H1 (cell line): ENCODE data around the gene HSPA1A. TPM values are rescaled to one million over a fixed set of nuclear protein-coding genes. Genes with fewer than 3 reads are reported as not detected.

Experiments used
- CTCF ChIA-PET: fragments of 300-600 bp; sonication (Branson Sonifier 250); formaldehyde crosslinking; loops from one replicate; lab custom pipeline; 2021; ENCODE audit not compliant: partially characterized antibody; lab: Charles Lee
- POLR2A ChIA-PET: fragments of 300-600 bp; sonication (Branson Sonifier 250); formaldehyde crosslinking; loops from one replicate; lab custom pipeline; 2021; ENCODE audit warnings: inconsistent platforms; ENCODE audit not compliant: partially characterized antibody; lab: Charles Lee
- DNase-seq, 2 experiments: peaks; one replicate each; pipeline versions ENCODE4 v3.0.0 to v3.0.0-alpha.2; 2010 to 2022; ENCODE audit warnings: low spot score in 2 of 2, low read depth in 1 of 2, mixed read lengths in 1 of 2
- FAIRE-seq: peaks from 2 replicates; lab custom pipeline; 2011; peaks lifted over from hg19 to GRCh38; lab: Jason Lieb, UNC
- H2AFZ ChIP-seq: 2 replicates; pipeline ENCODE4 v1.8.1; 2012; ENCODE audit warnings: low read length, inconsistent platforms
- H2AK5ac ChIP-seq: 2 replicates; pipeline ENCODE4 v1.6.1; 2013; ENCODE audit warnings: low read depth, low read length
- H2BK120ac ChIP-seq: replicated peaks from 2 replicates; pipeline ENCODE3; 2013; ENCODE audit warnings: low read depth, low read length, inconsistent platforms
- H2BK12ac ChIP-seq: 2 replicates; pipeline ENCODE4 v1.6.1; 2013; ENCODE audit warnings: low read depth, low read length
- H2BK15ac ChIP-seq: 2 replicates; pipeline ENCODE4 v1.6.1; 2013; ENCODE audit warnings: low read length
- H2BK20ac ChIP-seq: 2 replicates; pipeline ENCODE4 v1.6.1; 2013; ENCODE audit warnings: low read length
- H2BK5ac ChIP-seq: 2 replicates; pipeline ENCODE4 v1.6.1; 2013; ENCODE audit warnings: low read depth, low read length
- H3K14ac ChIP-seq: 2 replicates; pipeline ENCODE4 v1.6.1; 2013; ENCODE audit warnings: inconsistent platforms; ENCODE audit not compliant: insufficient read length
- H3K18ac ChIP-seq: 2 replicates; pipeline ENCODE4 v1.6.1; 2013; ENCODE audit warnings: low read length; ENCODE audit errors: extremely low read depth
- H3K23ac ChIP-seq: 2 replicates; pipeline ENCODE4 v1.6.1; 2013; ENCODE audit warnings: inconsistent platforms; ENCODE audit not compliant: insufficient read length
- H3K23me2 ChIP-seq: 2 replicates; pipeline ENCODE4 v1.6.1; 2013; ENCODE audit warnings: low read depth, low read length
- H3K27ac ChIP-seq: 2 replicates; pipeline ENCODE4 v1.6.1; 2011; ENCODE audit warnings: low read depth, low read length, inconsistent platforms
- H3K27me3 ChIP-seq, 4 experiments: replicated peaks in 1 of 4; 1 replicate in 1 of 4; 2 replicates in 3 of 4; pipeline versions ENCODE4 v1.6.1 to v1.8.1; 2011 to 2013; ENCODE audit warnings: low read length in 3 of 4, mild to moderate bottlenecking in 3 of 4, inconsistent platforms in 2 of 4, mixed read lengths in 2 of 4, moderate library complexity in 1 of 4; ENCODE audit not compliant: control insufficient read depth in 3 of 4, insufficient read depth in 3 of 4; ENCODE audit errors: extremely low read depth in 1 of 4
- H3K36me3 ChIP-seq, 4 experiments: 2 replicates each; pipeline versions ENCODE4 v1.6.1 to v1.8.1; 2011 to 2013; ENCODE audit warnings: mild to moderate bottlenecking in 4 of 4, low read length in 3 of 4, moderate library complexity in 2 of 4, control low read depth in 1 of 4, inconsistent platforms in 1 of 4; ENCODE audit not compliant: insufficient read depth in 4 of 4, control insufficient read depth in 2 of 4
- H3K4ac ChIP-seq: replicated peaks from 2 replicates; pipeline ENCODE3; 2013; ENCODE audit warnings: low read length, low read depth, mixed read lengths, inconsistent platforms; ENCODE audit not compliant: insufficient read length
- H3K4me1 ChIP-seq, 4 experiments: replicated peaks in 1 of 4; 1 replicate in 1 of 4; 2 replicates in 3 of 4; pipeline versions ENCODE4 v1.6.1 to v1.8.1; 2011 to 2013; ENCODE audit warnings: low read length in 3 of 4, inconsistent platforms in 2 of 4, mixed read lengths in 1 of 4; ENCODE audit not compliant: insufficient read depth in 4 of 4, control insufficient read depth in 3 of 4
- H3K4me2 ChIP-seq, 2 experiments: 2 replicates each; pipeline versions ENCODE4 v1.6.1 to v1.8.1; 2011 to 2013; ENCODE audit warnings: low read depth in 2 of 2, low read length in 2 of 2, control low read depth in 1 of 2, inconsistent platforms in 1 of 2, mild to moderate bottlenecking in 1 of 2; ENCODE audit not compliant: insufficient read depth in 1 of 2
- H3K4me3 ChIP-seq, 4 experiments: fragments of 200-600, 300-600 bp in 1 of 4; sonication (generic), shearing (Covaris generic), sonication (Bioruptor Twin) in 1 of 4; 2 replicates each; pipeline versions ENCODE4 v1.5.1 to v1.8.1; 2011 to 2016; ENCODE audit warnings: low read length in 4 of 4, low read depth in 3 of 4, control low read depth in 2 of 4, inconsistent platforms in 2 of 4, mild to moderate bottlenecking in 2 of 4, mixed read lengths in 1 of 4, moderate library complexity in 1 of 4; ENCODE audit not compliant: insufficient read depth in 2 of 4; ENCODE audit errors: extremely low read depth in 1 of 4
- H3K56ac ChIP-seq: replicated peaks from 2 replicates; pipeline ENCODE3; 2013; ENCODE audit warnings: low read depth, mild to moderate bottlenecking, mixed read lengths, low read length, inconsistent platforms; ENCODE audit not compliant: insufficient read length
- H3K79me1 ChIP-seq: 2 replicates; pipeline ENCODE4 v1.6.1; 2013; ENCODE audit warnings: low read depth, low read length, control low read depth
- H3K79me2 ChIP-seq, 2 experiments: 2 replicates each; pipeline versions ENCODE4 v1.6.1 to v1.8.1; 2012 to 2013; ENCODE audit warnings: low read length in 2 of 2, mild to moderate bottlenecking in 2 of 2, inconsistent platforms in 1 of 2; ENCODE audit not compliant: insufficient read depth in 2 of 2, control insufficient read depth in 1 of 2
- H3K9ac ChIP-seq, 4 experiments: replicated peaks in 1 of 4; 1 replicate in 1 of 4; 2 replicates in 3 of 4; pipeline versions ENCODE4 v1.6.1 to v1.8.1; 2011 to 2013; ENCODE audit warnings: low read depth in 3 of 4, low read length in 3 of 4, control low read depth in 2 of 4, mild to moderate bottlenecking in 2 of 4, moderate library complexity in 2 of 4, inconsistent platforms in 1 of 4; ENCODE audit errors: extremely low read depth in 1 of 4
- H3K9me3 ChIP-seq, 2 experiments: 2 replicates each; pipeline versions ENCODE4 v1.6.1 to v1.8.1; 2012 to 2013; ENCODE audit warnings: mild to moderate bottlenecking in 2 of 2, moderate library complexity in 2 of 2, control low read depth in 1 of 2, inconsistent platforms in 1 of 2, low read depth in 1 of 2, low read length in 1 of 2, mixed read lengths in 1 of 2; ENCODE audit not compliant: insufficient read depth in 2 of 2
- H4K20me1 ChIP-seq, 2 experiments: replicated peaks in 1 of 2; 2 replicates each; pipeline versions ENCODE3 to v1.8.1; 2011 to 2013; ENCODE audit warnings: inconsistent platforms in 2 of 2, low read length in 2 of 2, mild to moderate bottlenecking in 1 of 2; ENCODE audit not compliant: insufficient read depth in 2 of 2, control insufficient read depth in 1 of 2
- H4K5ac ChIP-seq: 2 replicates; pipeline ENCODE4 v1.6.1; 2013; ENCODE audit warnings: low read length, low read depth, mixed read lengths, inconsistent platforms; ENCODE audit not compliant: insufficient read length
- H4K8ac ChIP-seq: 2 replicates; pipeline ENCODE4 v1.8.0; 2013; ENCODE audit warnings: mild to moderate bottlenecking, moderate library complexity, low read length, inconsistent platforms; ENCODE audit not compliant: insufficient read depth; ENCODE audit errors: extremely low read depth
- H4K91ac ChIP-seq: replicated peaks from 2 replicates; pipeline ENCODE3; 2013; ENCODE audit warnings: low read length, mixed read lengths, inconsistent platforms; ENCODE audit not compliant: insufficient read length
- BRCA1 ChIP-seq: IDR thresholded peaks from 2 replicates; pipeline ENCODE4 v1.6.1; 2012; ENCODE audit warnings: low read depth, low read length, improper control_type of control experiment
- CBX8 ChIP-seq: fragments of 300-800, 300-1000 bp; sonication (generic); IDR thresholded peaks from 2 replicates; pipeline ENCODE4 v1.7.1; 2016; ENCODE audit warnings: low read depth, low read length, borderline replicate concordance
- CHD2 ChIP-seq: IDR thresholded peaks from 2 replicates; pipeline ENCODE4 v1.6.1; 2012; ENCODE audit warnings: low read length, improper control_type of control experiment
- CREB1 ChIP-seq: IDR thresholded peaks from 2 replicates; pipeline ENCODE4 v1.6.1; 2012; ENCODE audit warnings: inconsistent platforms
- KDM4A ChIP-seq: IDR thresholded peaks from one replicate; pipeline ENCODE4 v1.7.1; 2012; ENCODE audit warnings: low read depth, mild to moderate bottlenecking, moderate library complexity, low read length, inconsistent platforms; ENCODE audit not compliant: severe bottlenecking
- MAFK ChIP-seq: IDR thresholded peaks from 2 replicates; pipeline ENCODE4 v1.6.1; 2012; ENCODE audit warnings: low read depth, mild to moderate bottlenecking, improper control_type of control experiment, low read length
- RXRA ChIP-seq: IDR thresholded peaks from 2 replicates; pipeline ENCODE4 v1.6.1; 2011; ENCODE audit warnings: low read depth, mild to moderate bottlenecking, low read length, moderate library complexity; ENCODE audit not compliant: insufficient read depth
- SP4 ChIP-seq: IDR thresholded peaks from 2 replicates; pipeline ENCODE4 v1.6.1; 2012; ENCODE audit warnings: low read length, inconsistent platforms
- WGBS, 2 experiments: shearing (Covaris generic) in 1 of 2; methylation state at CpG; one replicate each; pipeline versions ENCODE4 v1.1.6 to v1.1.7; 2013 to 2015; ENCODE audit warnings: low lambda C conversion rate in 2 of 2, mixed read lengths in 2 of 2, inconsistent platforms in 1 of 2, low coverage in 1 of 2, missing lambda C conversion rate in 1 of 2; ENCODE audit not compliant: insufficient replicate concordance in 2 of 2, insufficient coverage in 1 of 2, insufficient read length in 1 of 2; ENCODE audit errors: extremely low coverage in 1 of 2, missing lambda C conversion rate in 1 of 2; 5-methylcytosine and 5-hydroxymethylcytosine counted together
- polyA plus RNA-seq, 7 experiments: library from polyadenylated mRNA; depleted of rRNA in 3 of 7; stranded (reverse) in 5 of 7; unstranded in 2 of 7; fragments of >200 nt in 5 of 7; fragments of 200-250 nt in 2 of 7; gene quantifications; 1 replicate in 5 of 7; 2 replicates in 1 of 7; 4 replicates in 1 of 7; pipeline versions ENCODE4 v1.2.1 to v1.2.3, GENCODE V29; 2011 to 2013; ENCODE audit warnings: missing spikeins in 2 of 7, mixed read lengths in 2 of 7
- total RNA-seq: library from RNA; stranded (reverse); fragmentation: NEBNext Ultra II Directional; extraction: Animal tissue kit (Norgen Biotek cat#: 25700); gene quantifications from 2 replicates; pipeline ENCODE4 v1.2.1, GENCODE V29; 2021

Gene HSPA1A
- total and polyA plus RNA-seq, 2 of the 8 experiments (the other 6 are each of a cell fraction or from before 2014, with no cell fraction given): 40.7 to 54.0 TPM

GRCh38 chr6:31847276-31847978, 32.1 kb downstream of the HSPA1A start:
- Histone ChIP-seq H3K4ac (no peak overlapping the region), H2BK5ac (no peak overlapping the region), H3K79me2 (no peaks in the 10 kb centered on the region), H3K27me3 (no peaks in the 10 kb centered on the region), H3K14ac (no peak overlapping the region), H3K9me3 (no peaks in the 10 kb centered on the region; a peak in 1 of 4 replicates), H3K36me3 (peaks cover 0 to 10% (median 0%) of the 10 kb centered on the region in 4 experiments; a peak in 2 of 8 replicates), H4K20me1 (peaks cover 0 to 2% of the 10 kb centered on the region in 2 experiments), H4K5ac (no peak overlapping the region), H3K56ac (no peak overlapping the region), H4K8ac (no peak overlapping the region), H2AFZ (no peak overlapping the region), H2AK5ac (no peak overlapping the region), H3K18ac (no peak overlapping the region), H3K4me1 (no peaks in the 10 kb centered on the region), H3K79me1 (no peaks in the 10 kb centered on the region), H3K4me2 (no peak overlapping the region), H2BK15ac (no peak overlapping the region), H2BK120ac (no peak overlapping the region), H3K9ac (no peak overlapping the region), H2BK20ac (no peak overlapping the region), H3K4me3 (no peak overlapping the region), H4K91ac (no peak overlapping the region), H3K23ac (no peak overlapping the region), H2BK12ac (no peak overlapping the region), H3K27ac (no peak overlapping the region), H3K23me2 (no peaks in the 10 kb centered on the region)
- POLR2A ChIA-PET: interaction anchor here (0.5 to 12.6 kb wide), 10 partner anchors 10 to 225 kb away, joined by 3 to 189 read pairs (median 4); partner anchors contain the start of genes ABHD16A, GPANK1 and NEU1
- TF ChIP-seq SP4 (no peak), CHD2 (no peak), MAFK (no peak), CREB1 (no peak), KDM4A (no peak), CBX8 (no peak), RXRA (no peak), BRCA1 (no peak)
- DNase-seq (no peak), FAIRE-seq (no peak)
- CTCF ChIA-PET: interaction anchor here (0.6 to 1.7 kb wide), 3 partner anchors 56 to 113 kb away, joined by 3 to 4 read pairs (median 3); no protein-coding TSS in a partner anchor
- 93% methylated on average over 2 of the region's 2 CpGs; no CpG with 5 or more reads in 1 of the 2 experiments for WGBS, 2 experiments
